ENCODE data around the gene PRKN. TPM values are rescaled to one million over a fixed set of nuclear protein-coding genes. Genes with fewer than 3 reads are reported as not detected.

Gene PRKN
- total RNA-seq, 1 donor from 2014 or later = 4.9 TPM

GRCh38 chr6:161722394-161722793 is 1005.2 kb downstream of the PRKN start:
- intact Hi-C loops (cut with DNase I) = no loop called here

GRCh38 chr6:161721511-161721910 is 1006.1 kb downstream of the PRKN start:
- H3K4me1 ChIP-seq = no peaks in the 10 kb centered on the region
- no peaks in the 10 kb centered on the region for H3K9me3 ChIP-seq
- TF ChIP-seq POLR2A (IDR thresholded peaks at IDR 0.05) = no peak
- no peak for TF ChIP-seq POLR2AphosphoS5 (IDR thresholded peaks at IDR 0.05; ENCODE audit: insufficient read depth in 1 of 2, low read depth in 1 of 2)
- TF ChIP-seq CTCF (IDR thresholded peaks at IDR 0.05) = no peak
- DNase-seq (ENCODE audit: extremely low spot score in 2 of 2) = no peak
- H3K27ac ChIP-seq = no peak overlapping the region
- intact Hi-C loops (cut with DNase I) = no loop called here
- H3K4me3 ChIP-seq = no peak overlapping the region
- H3K36me3 ChIP-seq = no peaks in the 10 kb centered on the region
- no peaks in the 10 kb centered on the region for H3K27me3 ChIP-seq

More at GRCh38 chr6:161722394-161722793, 1005.2 kb downstream of the PRKN start:
- no peaks in the 10 kb centered on the region for H3K36me3 ChIP-seq
- no peak for DNase-seq (ENCODE audit: extremely low spot score in 2 of 2)
- no peak overlapping the region for H3K27ac ChIP-seq
- H3K4me3 ChIP-seq = no peak overlapping the region
- no peaks in the 10 kb centered on the region for H3K4me1 ChIP-seq
- H3K27me3 ChIP-seq = no peaks in the 10 kb centered on the region
- TF ChIP-seq CTCF (IDR thresholded peaks at IDR 0.05) (no peak), POLR2A (IDR thresholded peaks at IDR 0.05) (no peak), POLR2AphosphoS5 (IDR thresholded peaks at IDR 0.05; ENCODE audit: insufficient read depth in 1 of 2, low read depth in 1 of 2) (no peak)
- H3K9me3 ChIP-seq = no peaks in the 10 kb centered on the region

- intact Hi-C loops (cut with DNase I) = no loop called here
Measured at GRCh38 chr6:161716176-161716575, 1011.4 kb downstream of the PRKN start.

GRCh38 chr6:161711938-161712337 is 1015.6 kb downstream of the PRKN start:
- TF ChIP-seq POLR2AphosphoS5 (IDR thresholded peaks at IDR 0.05; ENCODE audit: insufficient read depth in 1 of 2, low read depth in 1 of 2) (no peak), POLR2A (IDR thresholded peaks at IDR 0.05) (no peak), CTCF (IDR thresholded peaks at IDR 0.05) (no peak)
- Histone ChIP-seq H3K27ac (no peak overlapping the region), H3K36me3 (no peaks in the 10 kb centered on the region), H3K9me3 (no peaks in the 10 kb centered on the region), H3K4me1 (no peaks in the 10 kb centered on the region), H3K4me3 (no peak overlapping the region), H3K27me3 (no peaks in the 10 kb centered on the region)
- intact Hi-C loops (cut with DNase I) = no loop called here
- no peak for DNase-seq (ENCODE audit: extremely low spot score in 2 of 2)

More at GRCh38 chr6:161716176-161716575, 1011.4 kb downstream of the PRKN start:
- H3K27me3 ChIP-seq = no peaks in the 10 kb centered on the region
- DNase-seq (ENCODE audit: extremely low spot score in 2 of 2) = no peak
- no peak overlapping the region for H3K27ac ChIP-seq
- H3K36me3 ChIP-seq = no peaks in the 10 kb centered on the region
- no peaks in the 10 kb centered on the region for H3K4me1 ChIP-seq
- no peak for TF ChIP-seq CTCF (IDR thresholded peaks at IDR 0.05)
- TF ChIP-seq POLR2AphosphoS5 (IDR thresholded peaks at IDR 0.05; ENCODE audit: insufficient read depth in 1 of 2, low read depth in 1 of 2) = no peak
- no peak for TF ChIP-seq POLR2A (IDR thresholded peaks at IDR 0.05)
- no peak overlapping the region for H3K4me3 ChIP-seq
- H3K9me3 ChIP-seq = no peaks in the 10 kb centered on the region

- intact Hi-C loops (cut with DNase I) = no loop called here
- no peak for DNase-seq (ENCODE audit: extremely low spot score in 2 of 2)
- no peak overlapping the region for H3K27ac ChIP-seq
- no peak overlapping the region for H3K4me3 ChIP-seq
- H3K9me3 ChIP-seq = no peaks in the 10 kb centered on the region
- H3K27me3 ChIP-seq = no peaks in the 10 kb centered on the region
- no peaks in the 10 kb centered on the region for H3K4me1 ChIP-seq
- no peaks in the 10 kb centered on the region for H3K36me3 ChIP-seq
- no peak for TF ChIP-seq POLR2AphosphoS5 (IDR thresholded peaks at IDR 0.05; ENCODE audit: insufficient read depth in 1 of 2, low read depth in 1 of 2)
- TF ChIP-seq CTCF (IDR thresholded peaks at IDR 0.05) = no peak
- no peak for TF ChIP-seq POLR2A (IDR thresholded peaks at IDR 0.05)
Measured at GRCh38 chr6:161711515-161711914, 1016.1 kb downstream of the PRKN start.
